MM.1S (cell line): Measurements from ENCODE around the gene GAPDHS.

Source experiments
- CTCF ChIP-seq: fragments of 300-600 bp; sonication (generic); IDR thresholded peaks from 2 replicates; pipeline ENCODE4 v1.5.1; 2016; ENCODE audit warnings: antibody characterized with exemption, low read length, mixed read lengths
- EZH2phosphoT487 ChIP-seq: fragments of 300-600 bp; sonication (generic); IDR thresholded peaks from 2 replicates; pipeline ENCODE4 v1.6.1; 2018; ENCODE audit warnings: antibody characterized with exemption, low read length

GRCh38 chr19:35516310-35516709 lies 16.9 kb upstream of the GAPDHS start:
- no peak for TF ChIP-seq CTCF
- no peak for TF ChIP-seq EZH2phosphoT487
